Stimulated activated CD4-positive, alpha-beta T cell treated with anti-CD3 and anti-CD28 coated beads, Interleukin-15, amount 100 ng/mL, for 48 hours (primary cell): Measurements from ENCODE around the gene NUDT22.

Experiments
- DNase-seq, 2 donors: peaks; one replicate each; pipeline ENCODE4 v3.0.0-alpha.2; 2020; ENCODE audit warnings: low read depth in 2 of 2

NUDT22 gene

GRCh38 chr11:64206457-64207255, 19.4 kb upstream of the NUDT22 start, which contains the start of gene FERMT3:
FERMT3 (plus strand) TSS chr11:64206721; CDS start chr11:64207365, 644 bp downstream.
- DNase-seq = peak; percentile 68 to 75

GRCh38 chr11:64207256-64208085, 18.6 kb upstream of the NUDT22 start:
- peak; percentile 78 to 80 for DNase-seq

GRCh38 chr11:64208086-64208795, 17.8 kb upstream of the NUDT22 start:
- no peak for DNase-seq

GRCh38 chr11:64208796-64209562, 17.1 kb upstream of the NUDT22 start:
- DNase-seq = no peak

- no peak for DNase-seq
Observed at GRCh38 chr11:64209563-64209843, 16.6 kb upstream of the NUDT22 start.

- DNase-seq = no peak
Observed at GRCh38 chr11:64210301-64211020, 15.6 kb upstream of the NUDT22 start.

- no peak for DNase-seq
Observed at GRCh38 chr11:64211181-64211872, 14.7 kb upstream of the NUDT22 start.

- no peak for DNase-seq
Observed at GRCh38 chr11:64216879-64217278, 9.2 kb upstream of the NUDT22 start.

GRCh38 chr11:64218628-64219353, 7.3 kb upstream of the NUDT22 start:
- no peak for DNase-seq

GRCh38 chr11:64219354-64219684, 6.8 kb upstream of the NUDT22 start:
- DNase-seq = no peak

- no peak for DNase-seq
Observed at GRCh38 chr11:64219755-64220154, 6.3 kb upstream of the NUDT22 start.

- DNase-seq = no peak
Observed at GRCh38 chr11:64220271-64220670, 5.8 kb upstream of the NUDT22 start.

GRCh38 chr11:64220798-64221197, 5.3 kb upstream of the NUDT22 start:
- no peak for DNase-seq

- no peak for DNase-seq
Observed at GRCh38 chr11:64222651-64223000, 3.4 kb upstream of the NUDT22 start.

GRCh38 chr11:64223001-64223651, 2.9 kb upstream of the NUDT22 start:
- DNase-seq = no peak

- no peak for DNase-seq
Observed at GRCh38 chr11:64224151-64224890, 1.8 kb upstream of the NUDT22 start.

- no peak for DNase-seq
Observed at GRCh38 chr11:64224891-64225607, 1.0 kb upstream of the NUDT22 start.

- no peak for DNase-seq
Observed at GRCh38 chr11:64226507-64227051, 505 bp downstream of the NUDT22 start.
